GM23338 (cell line): ENCODE results near the gene NF1. TPM values are rescaled to one million over a fixed set of nuclear protein-coding genes. Genes with fewer than 3 reads are reported as not detected.

Experiments used
- ATAC-seq: fragments of 200-7000 bp; cut with Tn5 transposase; 3 replicates; pipeline ENCODE4 v1.9.1; 2020
- DNase-seq: peaks from one replicate; pipeline ENCODE4 v3.0.0-alpha.2; 2015; ENCODE audit warnings: low spot score
- H2AFZ ChIP-seq: fragments of 200-600 bp; sonication (generic); 2 replicates; pipeline ENCODE4 v1.8.0; 2016; ENCODE audit warnings: antibody characterized with exemption, mild to moderate bottlenecking, moderate library complexity
- H3F3A ChIP-seq: fragments of 200-600 bp; sonication (generic); replicated peaks from 2 replicates; pipeline ENCODE4 v1.8.0; 2017; ENCODE audit warnings: antibody characterized with exemption, mixed run types, low read depth
- H3K27ac ChIP-seq: fragments of 200-600 bp; sonication (generic); 2 replicates; pipeline ENCODE4 v1.6.1; 2016; ENCODE audit warnings: low read depth
- H3K27me3 ChIP-seq: fragments of 200-600 bp; sonication (generic); 2 replicates; pipeline ENCODE4 v1.8.0; 2016; ENCODE audit warnings: mild to moderate bottlenecking, mixed run types, moderate library complexity; ENCODE audit not compliant: insufficient read depth
- H3K36me3 ChIP-seq: fragments of 200-600 bp; sonication (generic); 2 replicates; pipeline ENCODE4 v1.8.0; 2016; ENCODE audit warnings: mild to moderate bottlenecking; ENCODE audit not compliant: insufficient read depth
- H3K4me1 ChIP-seq: fragments of 200-600 bp; sonication (generic); 2 replicates; pipeline ENCODE4 v1.8.0; 2016; ENCODE audit warnings: mild to moderate bottlenecking, moderate library complexity; ENCODE audit not compliant: insufficient read depth
- H3K4me2 ChIP-seq: fragments of 200-600 bp; sonication (generic); 2 replicates; pipeline ENCODE4 v1.7.1; 2017; ENCODE audit warnings: mixed run types
- H3K4me3 ChIP-seq: fragments of 200-600 bp; sonication (generic); 2 replicates; pipeline ENCODE4 v1.6.1; 2016; ENCODE audit warnings: mixed run types
- H3K79me2 ChIP-seq: fragments of 200-600 bp; sonication (generic); replicated peaks from 2 replicates; pipeline ENCODE4 v1.8.0; 2017; ENCODE audit warnings: mild to moderate bottlenecking; ENCODE audit not compliant: insufficient read depth
- H3K9me2 ChIP-seq: fragments of 200-600 bp; sonication (generic); 2 replicates; pipeline ENCODE4 v1.8.0; 2017; ENCODE audit not compliant: insufficient read depth
- H4K20me1 ChIP-seq: fragments of 200-600 bp; sonication (generic); replicated peaks from 2 replicates; pipeline ENCODE4 v1.8.0; 2017; ENCODE audit warnings: mild to moderate bottlenecking; ENCODE audit not compliant: insufficient read depth
- H3K27ac Mint-ChIP-seq: 2 replicates; pipeline ENCODE4 v1.8.0; 2020; ENCODE audit warnings: inconsistent platforms, mild to moderate bottlenecking, moderate library complexity, mixed read lengths
- H3K27me3 Mint-ChIP-seq: 3 replicates; pipeline ENCODE4 v1.8.0; 2022; ENCODE audit warnings: low read depth, mild to moderate bottlenecking, moderate library complexity, mixed read lengths, inconsistent platforms; ENCODE audit not compliant: insufficient read depth, poor library complexity
- H3K36me3 Mint-ChIP-seq: 3 replicates; pipeline ENCODE4 v1.8.0; 2021; ENCODE audit warnings: low read depth, mild to moderate bottlenecking, inconsistent platforms, moderate library complexity, mixed read lengths
- H3K4me1 Mint-ChIP-seq: 3 replicates; pipeline ENCODE4 v1.8.0; 2020; ENCODE audit warnings: mild to moderate bottlenecking, inconsistent platforms, mixed read lengths
- H3K4me3 Mint-ChIP-seq: 3 replicates; pipeline ENCODE4 v1.8.0; 2021; ENCODE audit warnings: moderate library complexity, mild to moderate bottlenecking, inconsistent platforms, mixed read lengths
- H3K9me3 Mint-ChIP-seq: 3 replicates; pipeline ENCODE4 v1.8.0; 2020; ENCODE audit warnings: moderate library complexity, mild to moderate bottlenecking, inconsistent platforms, mixed read lengths
- CREB1 ChIP-seq: fragments of 250-450 bp; sonication (Bioruptor Pico); IDR thresholded peaks from 2 replicates; pipeline ENCODE4 v1.5.0; 2020; ENCODE audit warnings: low read depth, mild to moderate bottlenecking, moderate library complexity
- CTCF ChIP-seq, 2 experiments: fragments of 200-600 bp in 1 of 2; sonication (generic) in 1 of 2; conservative IDR thresholded peaks; 2 replicates each; pipeline versions ENCODE4 v1.5.1 to v1.6.1; 2016 to 2017; ENCODE audit warnings: antibody characterized with exemption in 2 of 2, low read depth in 2 of 2, mild to moderate bottlenecking in 2 of 2, moderate library complexity in 1 of 2
- EZH2 ChIP-seq: fragments of 200-600 bp; sonication (generic); IDR thresholded peaks from one replicate; pipeline ENCODE4 v1.8.0; 2017; ENCODE audit warnings: antibody characterized with exemption, mild to moderate bottlenecking, low read depth; ENCODE audit not compliant: unreplicated experiment
- EZH2phosphoT487 ChIP-seq: fragments of 200-600 bp; sonication (generic); IDR thresholded peaks from one replicate; pipeline ENCODE4 v1.8.1; 2018; ENCODE audit warnings: antibody characterized with exemption; ENCODE audit not compliant: unreplicated experiment
- JUNB ChIP-seq: IDR thresholded peaks from one replicate; pipeline ENCODE4 v1.6.1; 2016; ENCODE audit warnings: antibody characterized with exemption; ENCODE audit not compliant: unreplicated experiment
- NANOG ChIP-seq: IDR thresholded peaks from 2 replicates; pipeline ENCODE4 v1.6.1; 2016; ENCODE audit warnings: antibody characterized with exemption, borderline replicate concordance
- POLR2AphosphoS5 ChIP-seq: IDR thresholded peaks from 2 replicates; pipeline ENCODE4 v1.6.1; 2016; ENCODE audit warnings: antibody characterized with exemption, low read depth
- REST ChIP-seq: IDR thresholded peaks from one replicate; pipeline ENCODE4 v1.6.1; 2018; ENCODE audit warnings: antibody characterized with exemption; ENCODE audit not compliant: unreplicated experiment
- STAT1 ChIP-seq: IDR thresholded peaks from one replicate; pipeline ENCODE4 v1.6.1; 2016; ENCODE audit warnings: antibody characterized with exemption; ENCODE audit not compliant: unreplicated experiment
- ZNF114 ChIP-seq: fragments of 250-450 bp; sonication (Bioruptor Pico); IDR thresholded peaks from 2 replicates; pipeline ENCODE4 v1.5.0; 2020; ENCODE audit warnings: mild to moderate bottlenecking, moderate library complexity
- ZNF462 ChIP-seq: fragments of 250-450 bp; sonication (Bioruptor Pico); IDR thresholded peaks from 2 replicates; pipeline ENCODE4 v1.5.0; 2020; ENCODE audit warnings: mild to moderate bottlenecking, moderate library complexity
- polyA plus RNA-seq: library from polyadenylated mRNA; unstranded; fragments of >200 nt; fragmentation: Nextera tagmentation; extraction: Ambion mirVana; gene quantifications from 2 replicates; pipeline ENCODE4 v1.2.1, GENCODE V29; 2016
- total RNA-seq: library from RNA; depleted of rRNA; stranded (reverse); fragments of >200 nt; shearing (Covaris generic); gene quantifications from 2 replicates; pipeline ENCODE4 v1.2.3, GENCODE V29; 2014

NF1 gene
- total and polyA plus RNA-seq, 2 experiments from 2014 or later = 16.3 to 49.7 TPM

GRCh38 chr17:31048142-31048541 is 46.6 kb upstream of the NF1 start:
- H3K27ac ChIP-seq = no peak overlapping the region
- H3K36me3 ChIP-seq = no peaks in the 10 kb centered on the region
- H3K4me1 ChIP-seq = no peaks in the 10 kb centered on the region
- Mint-ChIP-seq H3K27me3 (peaks cover 4% of the 10 kb centered on the region), H3K4me1 (no peaks in the 10 kb centered on the region; the same call in 2 of the 3 replicates), H3K9me3 (peaks cover 18% of the 10 kb centered on the region; the same call in 2 of the 3 replicates), H3K27ac (no peak overlapping the region), H3K4me3 (no peak overlapping the region), H3K36me3 (no peaks in the 10 kb centered on the region; the same call in 2 of the 3 replicates)
- ATAC-seq = no peak
- no peak overlapping the region for H3K4me3 ChIP-seq
- H3K4me2 ChIP-seq = no peak overlapping the region
- H4K20me1 ChIP-seq = no peaks in the 10 kb centered on the region
- DNase-seq = no peak
- H3K27me3 ChIP-seq = no peaks in the 10 kb centered on the region
- H3K9me2 ChIP-seq = peaks cover 2% of the 10 kb centered on the region; the same call in 1 of the 2 replicates
- H3K79me2 ChIP-seq = no peaks in the 10 kb centered on the region
- no peak for TF ChIP-seq CTCF (conservative IDR thresholded peaks at IDR 0.05; ENCODE audit: low read depth in 2 of 2)
- TF ChIP-seq EZH2 = no peak
- no peak for TF ChIP-seq ZNF462
- TF ChIP-seq POLR2AphosphoS5 = no peak
- TF ChIP-seq CREB1 (CRISPR knock-in tag) = no peak
- TF ChIP-seq ZNF114 (CRISPR knock-in tag) = no peak
- TF ChIP-seq STAT1 = no peak
- TF ChIP-seq JUNB = no peak
- no peak for TF ChIP-seq REST
- no peak for TF ChIP-seq NANOG
- no peak for TF ChIP-seq EZH2phosphoT487
- H3F3A ChIP-seq = no peaks in the 10 kb centered on the region
- no peak overlapping the region for H2AFZ ChIP-seq
